Tibial nerve (tissue), 4 donors: ENCODE results near the gene TWNK.
A peak's percentile ranks its signal among the peaks of the same experiment; 100 is the strongest.

Source experiments
- EP300 ChIP-seq, 2 donors: sonication (generic); formaldehyde crosslinking; IDR thresholded peaks; one replicate each; pipeline ENCODE4 v1.6.1; 2017; ENCODE audit warnings: antibody characterized with exemption in 2 of 2, mild to moderate bottlenecking in 1 of 2
- POLR2A ChIP-seq, 2 donors: fragments of 450-650 bp; IDR thresholded peaks; one replicate each; pipeline ENCODE4 v1.6.1; 2017; ENCODE audit warnings: antibody characterized with exemption in 2 of 2, mild to moderate bottlenecking in 2 of 2, moderate library complexity in 2 of 2
- TF ChIP-seq, protein P1 (sequence below), 5 experiments: fragments of 200-600 bp in 3 of 5; fragments of 450-650 bp in 2 of 5; sonication (generic) in 3 of 5; IDR thresholded peaks; one replicate each; pipeline ENCODE4 v1.5.1; 2016 to 2019; ENCODE audit warnings: antibody characterized with exemption in 5 of 5, mild to moderate bottlenecking in 3 of 5, moderate library complexity in 2 of 5

DNA sequence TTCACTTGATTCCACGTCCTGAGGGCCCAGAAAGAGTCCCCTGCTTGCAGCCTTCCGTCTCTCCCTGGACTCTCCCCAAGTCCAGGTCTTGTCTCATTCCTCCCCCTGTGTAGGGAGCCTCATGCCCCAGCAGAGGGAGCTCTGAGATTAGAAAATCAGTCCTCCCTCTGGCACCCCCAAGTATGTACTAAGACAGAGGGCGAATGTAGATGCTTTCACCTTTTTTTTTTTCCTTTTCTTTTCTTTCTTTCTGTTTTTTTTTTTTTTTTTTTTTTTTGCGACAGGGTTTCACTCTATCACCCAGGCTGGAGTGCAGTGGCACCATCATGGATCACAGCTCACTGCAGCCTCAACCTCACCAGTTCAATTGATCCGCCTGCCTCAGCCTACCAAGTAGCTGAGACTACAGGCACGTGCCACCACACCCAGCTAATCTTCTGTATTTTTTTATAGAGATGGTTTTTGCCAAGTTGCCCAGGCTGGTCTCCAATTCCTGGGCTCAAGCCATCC lies 54.0 kb downstream of the TWNK start:
- no peak for TF ChIP-seq POLR2A (IDR thresholded peaks at IDR 0.05)
- TF ChIP-seq, protein P1, sequence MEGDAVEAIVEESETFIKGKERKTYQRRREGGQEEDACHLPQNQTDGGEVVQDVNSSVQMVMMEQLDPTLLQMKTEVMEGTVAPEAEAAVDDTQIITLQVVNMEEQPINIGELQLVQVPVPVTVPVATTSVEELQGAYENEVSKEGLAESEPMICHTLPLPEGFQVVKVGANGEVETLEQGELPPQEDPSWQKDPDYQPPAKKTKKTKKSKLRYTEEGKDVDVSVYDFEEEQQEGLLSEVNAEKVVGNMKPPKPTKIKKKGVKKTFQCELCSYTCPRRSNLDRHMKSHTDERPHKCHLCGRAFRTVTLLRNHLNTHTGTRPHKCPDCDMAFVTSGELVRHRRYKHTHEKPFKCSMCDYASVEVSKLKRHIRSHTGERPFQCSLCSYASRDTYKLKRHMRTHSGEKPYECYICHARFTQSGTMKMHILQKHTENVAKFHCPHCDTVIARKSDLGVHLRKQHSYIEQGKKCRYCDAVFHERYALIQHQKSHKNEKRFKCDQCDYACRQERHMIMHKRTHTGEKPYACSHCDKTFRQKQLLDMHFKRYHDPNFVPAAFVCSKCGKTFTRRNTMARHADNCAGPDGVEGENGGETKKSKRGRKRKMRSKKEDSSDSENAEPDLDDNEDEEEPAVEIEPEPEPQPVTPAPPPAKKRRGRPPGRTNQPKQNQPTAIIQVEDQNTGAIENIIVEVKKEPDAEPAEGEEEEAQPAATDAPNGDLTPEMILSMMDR (IDR thresholded peaks at IDR 0.05): peak; percentile 63 to 87 (median 85)
- TF ChIP-seq EP300 (IDR thresholded peaks at IDR 0.05): peak in 1 of 2 donors; percentile 35
